DMS114 treated with DMSO at 0.1 percent for 48 hours (cell line): ENCODE data around the gene GTSE1.

ENCODE experiments used
- DNase-seq: peaks from one replicate; lab custom pipeline; 2025; ENCODE audit not compliant: unreplicated experiment; lab: John Stamatoyannopoulos, UW

The GTSE1 gene

DNA sequence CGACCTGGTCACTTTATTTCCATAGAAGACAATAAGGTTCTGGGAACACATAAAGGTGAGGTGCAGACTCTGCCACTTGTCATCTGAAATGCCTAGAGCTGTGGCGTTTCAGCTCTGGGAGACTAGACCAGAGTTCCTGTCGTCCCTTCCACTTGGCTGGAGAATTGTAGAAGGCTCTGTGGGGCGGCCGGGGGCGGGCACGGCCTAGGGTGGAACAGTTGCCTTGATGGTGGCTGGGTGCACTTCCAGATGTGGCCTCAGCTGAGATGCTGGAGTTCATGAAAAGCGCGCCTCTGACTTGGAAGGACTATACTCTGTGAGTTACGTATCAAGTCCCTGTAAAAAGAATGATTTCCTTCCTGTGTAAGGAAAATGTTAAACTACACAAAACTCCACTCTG lies 55.6 kb downstream of the GTSE1 start:
- no peak for DNase-seq

DNA sequence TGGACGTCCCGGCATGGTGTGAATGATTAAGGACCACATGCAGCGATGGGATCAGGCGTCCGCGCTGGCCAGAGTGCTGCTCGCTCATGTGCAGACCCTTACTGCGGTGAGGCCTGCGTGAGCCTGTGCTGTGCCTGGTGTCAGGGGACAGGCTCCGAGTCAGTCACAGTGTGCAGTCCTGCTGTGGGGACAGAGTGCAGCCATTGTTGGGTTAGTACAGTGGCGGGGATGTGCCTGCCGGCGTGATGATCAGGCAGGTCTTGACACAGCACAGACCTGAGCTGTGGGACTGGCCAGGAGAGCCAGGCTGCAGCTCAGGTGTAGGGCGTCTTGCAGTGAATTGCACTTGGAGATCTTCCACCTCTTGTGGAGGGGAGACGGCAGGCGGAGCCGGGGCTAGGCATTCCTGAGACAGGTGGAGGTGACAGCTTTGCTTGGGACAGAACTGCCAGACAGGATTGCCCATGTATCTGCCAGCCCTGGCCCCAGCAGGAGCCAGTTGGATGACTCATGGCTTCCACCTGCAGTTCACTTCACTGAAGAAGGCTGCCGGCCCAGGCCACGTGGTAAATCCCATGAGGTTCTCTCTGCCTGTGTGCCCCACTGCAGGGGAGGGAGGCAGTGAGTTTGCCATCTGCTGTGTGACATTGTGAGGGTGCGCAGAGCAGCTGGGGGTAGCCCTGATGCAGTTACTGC lies 56.2 kb downstream of the GTSE1 start:
- DNase-seq = no peak

DNA sequence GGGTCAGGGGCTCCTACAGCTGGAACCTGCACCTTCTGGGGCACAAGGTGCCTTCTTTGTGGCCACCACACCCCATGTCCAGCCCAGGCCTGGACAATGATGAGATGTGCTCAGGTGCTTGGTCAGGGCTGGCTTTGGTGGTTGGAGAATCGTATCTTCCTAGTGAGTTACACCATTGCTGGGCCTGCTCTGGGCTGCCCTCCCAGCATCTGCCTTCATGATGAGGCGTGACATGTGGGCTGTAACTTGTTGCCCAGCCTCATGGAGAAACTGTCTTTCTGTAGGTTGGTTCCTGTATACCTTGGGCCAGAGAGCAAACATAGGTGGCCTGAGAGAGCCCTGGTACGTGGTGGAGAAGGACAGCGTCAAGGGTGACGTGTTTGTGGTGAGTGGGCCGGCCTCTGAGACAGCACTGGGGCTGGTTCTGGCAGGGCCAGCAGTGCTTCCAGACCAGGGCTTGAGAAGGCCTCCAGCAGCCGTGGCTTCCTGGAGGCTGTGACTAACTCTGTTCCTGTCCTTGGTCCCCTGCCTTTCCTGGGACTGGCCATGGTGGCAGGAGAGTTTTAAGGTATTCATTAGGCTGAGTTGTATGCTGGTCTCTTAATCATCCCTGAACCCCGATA lies 56.9 kb downstream of the GTSE1 start:
- no peak for DNase-seq

DNA sequence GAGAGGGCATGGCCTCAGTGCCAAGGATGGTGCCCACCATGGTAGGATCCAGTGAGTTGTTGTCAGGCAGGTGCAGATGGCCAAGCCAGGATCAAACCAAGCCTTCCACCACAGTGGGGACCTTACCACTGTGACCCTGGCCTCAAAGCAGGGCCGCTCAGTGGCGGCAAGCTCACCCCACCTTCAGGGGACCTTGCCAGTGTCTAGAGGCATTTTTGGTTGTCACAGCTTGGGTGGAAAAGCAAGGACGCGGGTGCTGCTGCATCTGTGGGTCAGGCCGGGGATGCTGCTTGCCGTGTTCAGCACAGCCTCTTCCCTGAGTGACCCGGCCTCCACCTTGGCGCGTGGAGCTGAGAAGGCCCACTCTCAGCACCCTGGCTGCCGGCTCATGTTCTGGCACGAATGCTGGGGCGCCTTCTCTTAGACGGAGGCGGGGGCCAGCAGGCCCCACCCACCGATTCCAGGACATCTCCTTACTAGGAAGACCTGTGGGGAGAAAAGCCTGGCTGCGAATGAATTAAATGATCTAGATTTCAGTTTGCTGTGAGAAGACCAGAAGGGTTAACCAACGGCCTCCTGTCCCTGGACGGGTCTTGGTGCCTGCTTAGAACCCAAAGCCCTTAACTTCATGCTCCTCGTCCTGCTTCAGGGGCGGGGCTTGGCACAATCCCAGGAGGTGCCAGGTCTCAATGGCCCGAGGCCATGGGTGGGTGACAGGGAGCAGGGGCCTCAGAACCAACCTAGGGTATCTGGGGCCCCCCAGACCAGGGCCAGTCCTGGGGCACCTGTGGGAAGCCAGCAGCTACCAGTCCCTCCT lies 57.7 kb downstream of the GTSE1 start:
- DNase-seq = no peak

DNA sequence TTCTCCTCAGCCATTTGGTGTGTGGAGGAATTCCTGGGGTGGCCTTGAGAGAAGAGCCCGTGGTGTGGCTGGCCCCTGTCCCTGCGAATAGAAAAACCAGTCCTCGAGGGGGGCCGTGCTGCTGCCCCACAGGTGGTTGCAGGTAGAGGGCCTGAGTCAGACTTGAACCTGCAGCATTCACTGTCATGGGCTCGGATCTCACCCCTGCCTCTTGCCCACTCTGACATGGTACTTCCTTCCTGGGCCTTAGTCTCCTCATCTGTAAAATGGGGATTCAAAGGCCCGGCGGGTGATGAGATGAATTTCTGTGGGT lies 58.3 kb downstream of the GTSE1 start:
- DNase-seq = no peak

DNA sequence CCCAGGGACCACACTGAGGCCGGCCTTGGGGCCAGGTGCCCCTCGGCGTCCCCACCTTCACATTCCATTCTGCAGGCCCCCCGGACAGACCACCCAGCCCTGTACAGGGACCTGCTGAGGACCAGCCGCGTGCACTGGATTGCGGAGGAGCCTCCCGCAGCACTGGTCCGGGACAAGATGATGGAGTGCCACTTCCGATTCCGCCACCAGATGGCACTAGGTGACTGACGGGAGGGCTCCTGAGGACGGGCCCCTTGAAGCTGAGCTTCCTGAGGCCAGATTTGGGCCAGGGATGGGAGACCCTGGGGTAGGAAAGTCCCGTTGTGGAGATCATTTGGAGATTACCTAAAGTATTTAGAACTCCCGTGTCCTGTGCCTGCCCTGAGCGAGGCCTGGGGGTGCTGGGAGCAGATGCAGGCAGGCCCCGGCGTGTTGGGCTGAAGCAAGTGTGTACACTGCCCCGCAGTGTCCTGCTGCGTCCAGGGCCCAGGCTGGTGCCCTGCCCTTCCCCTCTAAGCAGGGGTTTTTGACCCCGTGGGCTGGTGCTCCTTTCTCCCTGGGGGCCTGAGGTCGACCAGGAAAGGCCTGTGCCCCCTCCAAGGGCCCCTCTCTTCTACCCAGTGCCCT lies 58.8 kb downstream of the GTSE1 start:
- DNase-seq = peak; percentile 10

DNA sequence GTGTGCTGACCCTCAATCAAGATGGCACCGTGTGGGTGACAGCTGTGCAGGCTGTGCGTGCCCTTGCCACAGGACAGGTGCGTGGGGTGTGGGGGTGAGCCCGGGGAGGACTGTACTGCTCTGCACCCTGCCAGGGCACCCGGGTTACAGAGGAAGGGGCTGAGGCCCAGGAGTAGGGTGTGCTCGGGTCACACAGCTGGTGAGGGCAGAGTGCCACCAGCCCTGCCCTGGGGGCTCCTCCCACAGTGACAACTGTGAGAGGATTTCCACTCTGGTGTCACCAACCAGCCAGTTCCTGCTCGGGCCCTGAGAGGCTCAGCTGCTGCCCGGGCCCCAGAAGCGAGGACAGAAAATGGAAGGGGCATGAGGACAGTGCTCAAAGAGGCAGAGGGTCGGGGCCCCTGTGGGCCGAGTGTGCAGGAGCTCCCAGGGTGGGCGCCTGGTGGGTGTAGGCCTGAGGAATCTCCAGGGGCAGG lies 59.4 kb downstream of the GTSE1 start:
- no peak for DNase-seq

DNA sequence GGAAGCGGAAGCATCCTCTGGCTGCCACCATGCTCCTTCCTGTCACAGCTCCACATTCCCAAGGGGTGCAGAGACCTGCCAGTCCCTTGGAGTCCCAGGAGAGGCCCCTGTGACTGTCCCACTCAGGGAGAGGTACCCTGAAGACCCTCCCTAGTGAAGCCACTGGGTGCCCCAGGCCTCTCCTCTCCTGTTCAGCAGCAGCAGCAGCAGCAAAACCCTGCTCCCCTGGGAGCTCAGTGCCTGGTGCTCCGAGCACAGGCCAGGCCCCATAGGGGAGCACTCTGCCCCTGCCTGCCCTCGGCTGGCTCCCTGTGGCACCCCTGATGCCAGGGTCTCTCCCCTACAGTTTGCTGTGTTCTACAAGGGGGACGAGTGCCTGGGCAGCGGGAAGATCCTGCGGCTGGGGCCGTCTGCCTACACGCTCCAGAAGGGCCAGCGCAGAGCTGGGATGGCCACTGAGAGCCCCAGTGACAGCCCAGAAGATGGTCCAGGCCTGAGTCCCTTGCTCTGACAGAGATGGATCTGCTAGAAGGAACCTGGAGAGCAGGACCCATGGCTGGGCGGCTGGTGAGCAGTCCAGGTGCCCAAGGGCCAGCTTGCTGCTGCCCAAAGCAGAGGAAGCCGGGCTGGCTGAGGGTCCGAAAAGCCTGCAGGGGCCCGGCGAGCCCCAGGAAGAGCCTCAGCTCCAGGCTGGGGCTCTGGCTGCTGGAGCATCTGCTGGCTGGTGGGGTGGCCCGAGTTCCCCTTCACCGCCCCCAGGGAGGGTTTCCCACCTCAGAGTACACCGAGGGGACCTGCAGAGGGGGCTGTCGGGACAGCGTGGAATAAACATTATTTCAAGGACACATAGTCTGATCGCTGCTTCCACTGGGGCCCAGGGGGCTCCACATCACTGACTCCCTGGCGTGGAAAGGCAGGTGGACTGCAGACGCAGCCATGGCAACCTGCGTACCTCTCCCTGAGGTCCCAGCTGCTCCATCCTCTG lies 60.1 kb downstream of the GTSE1 start:
- no peak for DNase-seq

DNA sequence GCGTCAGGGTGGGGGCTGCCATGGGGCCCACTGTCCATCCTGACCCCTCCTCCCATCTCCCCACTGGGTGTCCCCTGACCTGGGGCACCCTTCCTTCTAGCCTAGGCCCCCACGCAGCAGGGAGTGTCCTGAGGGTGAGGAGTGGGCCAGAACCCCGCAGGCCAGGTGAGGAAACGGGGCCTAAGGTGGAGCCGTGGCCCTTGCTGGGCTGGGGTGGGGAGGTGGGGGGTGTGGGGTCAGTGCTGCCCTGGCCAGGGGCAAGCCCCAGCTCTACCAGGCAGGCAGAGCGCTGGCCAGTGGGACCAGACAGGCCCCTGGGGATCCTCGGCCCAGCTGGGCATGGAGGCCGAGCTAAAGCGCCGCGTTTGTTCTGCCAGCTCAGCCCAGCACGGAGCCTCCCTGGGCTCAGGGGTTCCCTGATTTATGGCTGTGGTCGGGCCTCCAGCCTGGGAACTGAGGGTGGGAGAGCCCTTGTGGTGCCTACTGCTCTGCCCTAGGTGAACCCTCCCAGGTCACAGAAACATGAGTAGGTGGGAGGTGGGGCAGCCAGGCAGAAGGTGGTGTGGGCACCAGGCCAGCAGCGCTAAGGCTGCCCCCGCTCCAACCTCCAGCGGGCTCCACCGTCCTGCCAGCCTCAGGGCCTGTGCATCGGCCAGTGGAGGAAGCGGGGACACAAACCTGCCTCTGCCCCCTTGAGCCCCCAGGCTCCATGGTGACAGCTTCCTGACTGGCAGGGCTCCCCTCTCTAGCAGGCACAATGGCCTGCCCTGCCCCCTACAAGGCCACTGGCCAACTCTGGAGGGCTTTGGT lies 61.2 kb downstream of the GTSE1 start:
- DNase-seq = no peak

DNA sequence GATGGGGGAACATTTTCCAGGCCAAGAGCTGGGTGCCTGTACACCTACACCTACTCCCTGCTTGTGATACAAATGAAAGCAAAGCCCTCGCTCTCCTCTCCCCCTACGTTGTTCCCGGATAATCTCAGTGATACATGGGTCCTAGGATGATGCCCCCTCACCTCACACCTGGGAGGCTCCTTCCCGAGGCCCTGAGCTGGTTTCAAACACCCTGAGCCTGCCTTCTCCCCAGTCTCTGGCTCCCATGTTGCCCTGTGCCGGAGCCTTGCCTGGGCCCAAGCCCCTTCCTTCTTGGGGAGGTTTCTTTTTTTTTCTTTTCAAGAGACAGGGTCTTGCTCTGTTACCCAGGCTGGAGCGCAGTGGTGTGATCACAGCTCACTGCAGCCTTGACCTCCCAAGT lies 62.1 kb downstream of the GTSE1 start:
- no peak for DNase-seq

DNA sequence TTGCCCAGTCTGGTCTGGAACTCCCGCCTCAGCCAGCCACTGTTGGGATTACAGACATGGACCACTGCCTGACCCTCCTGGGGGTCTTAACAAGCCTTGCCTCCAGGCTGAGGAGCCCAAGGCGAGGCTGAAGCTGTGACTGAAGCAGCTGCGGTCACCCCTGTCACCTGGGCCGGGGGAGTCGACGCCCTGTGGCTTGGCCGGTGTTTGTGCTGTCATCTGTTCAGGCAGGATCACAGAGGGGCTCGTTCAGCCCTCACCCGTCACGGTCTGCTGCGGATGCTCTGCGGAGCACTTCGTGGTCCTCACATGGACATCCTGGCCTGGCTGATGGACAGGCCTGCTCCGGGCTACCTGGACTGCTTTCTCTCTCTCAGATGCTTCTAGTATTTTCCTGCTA lies 62.7 kb downstream of the GTSE1 start:
- no peak for DNase-seq

DNA sequence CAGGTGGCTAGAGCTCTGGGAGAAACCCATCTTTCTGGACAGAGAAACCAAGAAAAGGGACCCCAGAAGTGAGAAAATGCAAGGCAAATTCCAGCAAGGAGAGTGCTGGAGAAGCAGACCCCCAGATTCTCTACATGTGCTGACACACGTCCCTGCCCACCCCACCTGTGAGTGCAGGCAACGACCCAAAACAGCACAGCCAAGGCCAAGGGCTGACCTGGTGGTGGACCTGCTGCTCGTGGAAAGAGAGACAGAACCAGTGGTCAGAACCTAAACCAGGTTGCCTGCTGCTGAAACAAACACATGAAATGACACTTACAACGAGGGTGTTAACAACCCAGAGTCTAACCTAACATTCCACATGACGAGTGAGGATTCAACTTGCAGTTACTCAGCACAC lies 63.4 kb downstream of the GTSE1 start:
- no peak for DNase-seq

DNA sequence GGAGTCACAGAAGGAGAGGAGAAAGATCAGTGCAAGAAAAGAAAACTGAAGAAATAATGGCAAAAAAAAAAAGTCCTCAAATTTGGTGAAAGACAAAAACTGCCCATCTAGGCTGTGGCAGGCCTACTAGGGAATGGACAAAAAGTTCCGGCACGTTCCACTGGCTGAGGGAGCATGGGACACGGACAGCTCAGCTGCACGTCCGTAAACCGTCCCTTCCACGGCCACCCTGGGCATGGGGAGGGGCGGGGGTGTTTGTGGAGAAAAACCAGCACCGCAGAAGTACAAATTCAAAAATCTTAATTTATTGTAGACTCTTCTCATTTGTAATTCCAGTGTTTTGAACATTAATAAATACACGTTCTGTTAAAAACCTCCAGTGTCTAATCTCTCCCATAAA lies 64.2 kb downstream of the GTSE1 start:
- no peak for DNase-seq

DNA sequence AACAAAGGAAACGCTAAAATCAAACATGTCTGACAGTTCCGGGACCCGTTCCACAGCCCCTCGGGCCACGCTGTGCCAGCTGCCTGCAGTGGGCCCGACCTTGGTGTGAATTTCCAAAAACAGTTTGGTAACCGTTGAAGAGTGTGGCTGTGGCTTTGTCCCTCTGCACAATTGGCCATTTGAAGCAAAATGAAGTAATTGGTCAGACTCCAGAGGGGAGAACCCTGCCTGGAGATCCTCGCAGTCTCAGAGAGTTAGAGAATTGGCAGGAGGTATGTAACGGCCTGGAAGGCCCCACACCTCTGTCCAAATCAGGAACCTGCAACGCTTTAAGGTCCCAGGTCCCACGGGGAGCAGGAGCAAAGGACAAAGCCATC lies 65.1 kb downstream of the GTSE1 start:
- no peak for DNase-seq

DNA sequence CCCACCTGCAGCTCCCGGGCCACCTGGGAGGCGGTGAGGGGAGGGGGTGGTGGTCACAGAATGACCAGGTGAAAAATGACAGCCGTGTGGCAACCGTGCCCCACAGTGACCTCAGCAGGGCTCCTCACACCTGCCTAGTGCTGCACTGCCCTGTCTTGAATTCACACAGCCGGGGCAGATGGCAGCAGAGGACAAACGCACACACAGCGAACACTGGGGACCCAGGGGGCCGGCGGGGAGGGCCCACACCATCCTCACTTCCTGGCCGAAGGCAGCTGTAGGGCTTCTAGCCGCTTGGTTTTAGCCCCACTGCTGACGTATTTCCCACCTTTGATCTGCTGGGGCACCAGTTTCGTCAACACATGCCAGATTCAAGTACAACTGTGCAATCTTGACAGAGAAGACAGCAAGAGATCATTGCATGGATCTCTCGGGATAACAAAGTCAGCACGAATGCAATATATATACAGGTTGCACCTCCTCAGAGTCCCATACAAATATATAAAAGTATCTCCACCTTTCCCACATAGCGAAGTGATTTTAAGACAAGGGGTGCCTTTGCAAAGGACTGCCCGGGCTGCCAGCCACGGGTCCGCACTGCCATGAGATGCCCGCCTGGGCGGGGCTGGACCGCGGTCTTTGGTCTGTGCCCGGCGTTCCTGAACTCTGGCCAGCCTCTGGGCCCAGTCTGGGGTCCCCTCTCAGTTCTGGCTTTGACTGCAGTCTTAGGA lies 65.7 kb downstream of the GTSE1 start:
- no peak for DNase-seq

DNA sequence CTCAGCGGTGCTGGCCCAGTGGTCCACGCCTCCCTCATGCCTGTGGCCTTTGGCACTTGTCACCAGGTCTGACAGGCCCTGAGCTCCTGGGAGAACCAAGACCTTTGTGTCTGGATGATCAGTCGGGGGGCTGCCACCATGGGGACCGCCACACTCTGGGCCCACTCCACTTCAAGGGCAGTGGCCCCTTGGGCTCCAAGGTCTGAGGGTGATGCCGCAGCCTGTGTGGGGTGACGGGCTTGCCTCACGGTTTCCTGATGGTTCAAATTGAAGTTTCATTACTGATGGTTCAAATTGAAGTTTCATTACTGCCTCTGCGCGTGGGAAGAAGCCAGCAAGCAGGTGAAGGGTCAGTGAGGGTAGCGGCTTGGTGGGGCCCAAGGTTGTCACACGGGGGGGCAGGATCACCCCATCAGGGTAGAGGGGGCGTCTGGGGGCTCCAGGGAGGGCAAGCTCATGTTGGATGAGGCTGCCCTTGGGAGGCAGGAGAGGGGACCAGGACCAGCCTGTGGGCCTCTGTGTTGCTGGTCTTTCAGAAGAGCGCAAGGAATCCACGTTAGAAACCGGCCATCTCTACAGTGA lies 66.4 kb downstream of the GTSE1 start:
- no peak for DNase-seq

DNA sequence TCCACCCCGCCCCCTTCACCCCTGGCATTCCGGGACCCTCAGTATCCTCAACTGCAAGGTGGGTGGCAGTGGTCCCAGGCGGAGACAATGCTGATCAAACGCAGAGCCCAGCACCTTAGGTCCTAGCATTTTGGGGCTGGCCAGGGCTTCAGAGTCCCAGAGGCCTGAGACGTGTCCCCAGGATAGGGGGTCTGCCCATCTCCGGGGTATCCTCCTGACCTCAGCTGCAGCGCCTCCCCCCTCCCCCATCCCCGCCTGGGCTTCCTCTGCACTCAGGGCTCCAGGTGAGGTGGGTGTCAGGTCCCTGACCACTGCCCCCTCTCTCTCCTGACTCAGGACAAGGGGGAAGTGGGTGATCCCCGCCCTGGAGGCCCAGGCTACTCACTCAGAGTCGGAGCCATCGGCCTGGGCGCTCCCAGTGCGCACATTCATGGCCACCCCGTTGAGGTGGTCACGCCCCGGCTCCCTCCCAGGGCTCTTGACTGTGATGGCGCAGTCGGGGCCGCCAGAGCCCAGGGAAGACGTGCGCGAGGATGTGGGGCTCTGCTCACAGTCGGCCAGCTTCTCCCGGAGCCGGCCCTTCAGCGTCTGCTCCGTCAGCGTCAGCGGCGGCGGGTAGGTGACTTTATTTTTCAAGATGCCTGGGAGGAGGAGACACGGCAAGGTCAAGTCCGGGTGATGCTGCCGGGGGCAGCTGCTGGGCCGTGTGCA lies 67.1 kb downstream of the GTSE1 start:
- DNase-seq = no peak
